Skeletal muscle satellite cell (primary cell): ENCODE measurements around the gene PLD3.

Source experiments
- H3K27me3 ChIP-seq: 2 replicates; pipeline ENCODE4 v1.7.0; 2013; ENCODE audit warnings: low read length; ENCODE audit not compliant: control insufficient read depth, insufficient read depth
- H3K36me3 ChIP-seq: 2 replicates; pipeline ENCODE4 v1.7.0; 2013; ENCODE audit warnings: mild to moderate bottlenecking, control low read depth, low read length; ENCODE audit not compliant: insufficient read depth
- H3K4me1 ChIP-seq: 2 replicates; pipeline ENCODE4 v1.7.0; 2013; ENCODE audit warnings: low read length; ENCODE audit not compliant: control insufficient read depth, insufficient read depth
- H3K4me2 ChIP-seq: 2 replicates; pipeline ENCODE4 v1.7.0; 2013; ENCODE audit warnings: mild to moderate bottlenecking, low read length
- H3K4me3 ChIP-seq: 2 replicates; pipeline ENCODE4 v1.7.0; 2013; ENCODE audit warnings: low read length
- H3K9ac ChIP-seq: 2 replicates; pipeline ENCODE4 v1.7.0; 2013; ENCODE audit warnings: mild to moderate bottlenecking, low read depth, low read length, moderate library complexity
- H3K9me3 ChIP-seq: replicated peaks from 2 replicates; pipeline ENCODE4 v1.7.0; 2013; ENCODE audit warnings: mild to moderate bottlenecking, control low read depth, low read length

PLD3 gene

DNA sequence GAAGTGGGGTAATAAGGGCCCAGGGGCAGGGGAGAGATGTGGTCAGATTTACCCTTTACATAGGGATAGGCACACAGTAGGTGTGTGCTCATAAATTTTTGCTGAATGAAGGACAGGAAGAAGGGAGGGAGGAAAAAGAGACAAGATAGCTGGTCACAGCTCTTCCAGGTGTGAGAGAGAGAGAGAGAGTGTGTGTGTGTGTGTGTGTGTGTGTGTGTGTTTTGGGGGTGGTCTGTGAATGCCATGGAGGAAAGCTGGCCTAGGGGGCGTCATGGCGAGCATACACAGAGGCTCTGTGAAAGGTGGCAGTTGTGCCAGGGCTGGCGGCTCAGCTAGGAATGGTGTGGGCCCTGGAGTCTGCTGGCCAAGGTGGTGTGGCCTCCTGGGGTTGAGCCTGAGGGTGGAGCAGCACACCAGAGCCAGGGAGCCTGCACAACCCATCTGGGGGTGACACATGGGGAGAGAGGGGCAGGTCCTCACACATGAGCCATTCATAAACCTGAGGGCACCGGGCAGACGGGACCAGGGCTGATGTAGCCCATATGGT is 70.6 kb downstream of the PLD3 start:
- Histone ChIP-seq H3K4me3 (no peak overlapping the region), H3K9me3 (no peaks in the 10 kb centered on the region), H3K36me3 (peaks cover 15% of the 10 kb centered on the region), H3K4me1 (peaks cover 35% of the 10 kb centered on the region), H3K4me2 (no peak overlapping the region), H3K27me3 (no peaks in the 10 kb centered on the region), H3K9ac (no peak overlapping the region)

DNA sequence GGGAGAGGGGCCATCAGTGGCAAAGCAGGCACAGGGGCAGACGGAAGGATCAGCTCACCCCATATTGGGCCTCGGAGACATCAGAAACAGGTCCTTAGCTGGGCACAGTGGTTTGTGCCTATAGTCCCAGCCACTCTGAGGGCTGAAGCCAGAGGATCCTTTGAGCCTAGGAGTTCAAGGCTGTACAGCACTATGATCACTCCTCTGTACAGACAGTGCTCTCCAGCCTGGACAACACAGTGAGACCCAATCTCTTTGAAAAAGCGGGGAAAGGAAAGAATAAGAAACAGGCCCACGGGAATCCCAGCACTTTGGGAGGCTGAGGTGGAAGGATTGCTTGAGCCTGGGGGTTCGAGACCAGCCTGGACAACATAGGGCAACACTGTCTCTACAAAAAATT is 71.3 kb downstream of the PLD3 start:
- Histone ChIP-seq H3K36me3 (peaks cover 15% of the 10 kb centered on the region), H3K4me3 (no peak overlapping the region), H3K9me3 (no peaks in the 10 kb centered on the region), H3K27me3 (no peaks in the 10 kb centered on the region), H3K4me2 (no peak overlapping the region), H3K9ac (no peak overlapping the region), H3K4me1 (peaks cover 35% of the 10 kb centered on the region)

DNA sequence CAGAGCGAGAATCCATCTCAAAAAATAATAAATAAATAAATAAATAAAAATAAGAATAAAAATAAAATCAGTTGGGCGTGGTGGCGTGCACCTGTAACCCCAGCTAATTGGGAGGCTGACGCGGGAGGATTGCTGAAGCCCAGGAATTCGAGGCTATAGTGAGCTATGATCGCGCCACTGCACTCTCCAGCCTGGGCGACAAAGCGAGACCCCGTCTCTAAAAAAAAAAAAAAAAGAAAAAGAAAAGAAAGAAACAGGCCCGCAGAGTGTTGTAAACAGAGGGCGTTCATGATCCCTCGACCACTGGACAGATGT is 71.9 kb downstream of the PLD3 start:
- peak overlapping the region; percentile 87 for H3K4me2 ChIP-seq
- no peaks in the 10 kb centered on the region for H3K9me3 ChIP-seq
- no peaks in the 10 kb centered on the region for H3K27me3 ChIP-seq
- peak overlapping the region; percentile 78 for H3K4me3 ChIP-seq
- H3K4me1 ChIP-seq = peaks cover 35% of the 10 kb centered on the region
- H3K36me3 ChIP-seq = peaks cover 15% of the 10 kb centered on the region
- peak overlapping the region; percentile 98 for H3K9ac ChIP-seq

DNA sequence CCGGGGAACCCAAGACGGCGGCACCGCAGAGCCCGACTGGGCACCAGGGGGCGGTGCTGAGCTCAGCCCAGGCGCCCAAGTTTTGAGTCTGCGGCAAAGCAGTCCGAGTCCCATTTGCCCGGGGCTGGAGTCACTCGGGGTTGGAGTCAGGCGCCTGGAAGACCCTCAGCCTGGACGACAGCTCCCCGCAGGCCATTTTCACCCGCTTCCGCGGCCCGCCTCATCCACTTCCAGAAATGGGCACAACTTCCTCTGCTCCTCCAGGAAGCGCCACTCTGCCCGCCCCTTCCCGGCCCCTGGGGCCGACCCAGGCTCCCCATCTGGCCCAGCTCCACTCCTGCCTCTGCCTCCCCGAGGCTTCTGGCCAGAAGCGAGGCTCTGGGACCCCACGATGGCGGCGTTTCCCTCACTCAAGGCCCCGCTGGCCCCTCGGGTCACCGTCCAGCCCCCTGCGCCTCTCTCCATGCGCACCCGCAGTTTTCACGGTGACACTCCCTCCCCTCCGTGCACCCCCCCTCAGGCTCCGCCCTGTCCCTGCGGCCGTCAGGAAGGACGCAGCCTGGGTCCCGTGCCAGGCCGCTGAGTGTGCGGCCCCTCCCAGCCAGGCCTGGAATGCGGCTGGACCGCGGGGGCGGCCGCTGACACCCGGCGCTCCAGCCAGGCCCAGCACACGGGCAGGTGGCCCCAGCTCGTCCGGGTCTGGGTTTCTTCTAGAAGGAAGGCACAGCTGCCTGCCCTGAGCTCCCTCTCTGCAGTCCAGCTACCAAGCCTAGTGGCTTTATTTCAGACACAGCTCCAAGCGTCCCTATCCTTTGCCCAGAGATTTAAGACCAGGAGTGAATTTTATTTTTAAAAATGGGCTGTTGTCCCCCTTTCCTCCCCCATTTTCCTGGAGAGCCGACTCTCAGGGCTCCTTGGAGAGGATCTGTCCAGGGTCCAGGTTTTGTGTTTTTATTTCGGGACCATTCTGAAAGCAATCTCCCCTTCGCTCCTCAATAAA is 72.6 kb downstream of the PLD3 start:
- H3K36me3 ChIP-seq = peaks cover 15% of the 10 kb centered on the region
- H3K4me2 ChIP-seq = peak overlapping the region; percentile 87
- peak overlapping the region; percentile 78 for H3K4me3 ChIP-seq
- no peaks in the 10 kb centered on the region for H3K9me3 ChIP-seq
- peaks cover 35% of the 10 kb centered on the region for H3K4me1 ChIP-seq
- H3K9ac ChIP-seq = peak overlapping the region; percentile 98
- H3K27me3 ChIP-seq = no peaks in the 10 kb centered on the region

DNA sequence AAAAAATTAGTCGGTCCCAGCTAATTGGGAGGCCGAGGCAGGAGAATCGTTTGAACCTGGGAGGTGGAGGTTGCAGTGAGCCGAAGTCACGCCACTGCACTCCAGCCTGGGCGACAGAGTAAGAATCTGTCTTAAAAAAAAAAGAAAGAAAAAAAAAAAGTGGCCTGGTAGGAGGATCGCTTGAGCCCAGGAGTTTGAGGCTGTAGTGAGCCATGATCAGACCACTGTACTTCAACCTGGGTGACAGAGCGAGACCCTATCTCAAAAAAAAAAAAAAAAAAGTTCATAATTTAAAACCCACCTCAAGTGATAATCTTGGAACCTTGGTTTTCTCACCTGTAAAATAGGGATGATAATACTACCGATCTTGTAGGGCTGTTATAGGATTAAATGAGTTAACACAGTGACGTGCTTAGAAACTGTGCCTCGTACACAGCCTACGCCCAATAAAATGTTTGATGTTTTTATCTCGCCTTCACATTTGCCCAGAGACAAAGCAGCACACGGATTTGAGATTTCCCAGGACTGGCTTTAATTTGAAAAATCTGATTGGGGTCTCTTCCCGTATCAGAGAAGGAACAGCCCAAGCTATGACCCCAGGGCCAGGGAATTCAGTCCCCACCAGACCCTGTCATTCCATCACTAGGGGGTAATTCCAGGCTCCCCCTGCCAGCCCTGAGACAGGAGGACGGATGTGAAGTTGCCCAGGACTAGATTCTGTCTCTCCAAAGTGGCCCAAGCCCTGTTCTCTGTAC is 73.7 kb downstream of the PLD3 start:
- H3K4me3 ChIP-seq = peak overlapping the region; percentile 91

DNA sequence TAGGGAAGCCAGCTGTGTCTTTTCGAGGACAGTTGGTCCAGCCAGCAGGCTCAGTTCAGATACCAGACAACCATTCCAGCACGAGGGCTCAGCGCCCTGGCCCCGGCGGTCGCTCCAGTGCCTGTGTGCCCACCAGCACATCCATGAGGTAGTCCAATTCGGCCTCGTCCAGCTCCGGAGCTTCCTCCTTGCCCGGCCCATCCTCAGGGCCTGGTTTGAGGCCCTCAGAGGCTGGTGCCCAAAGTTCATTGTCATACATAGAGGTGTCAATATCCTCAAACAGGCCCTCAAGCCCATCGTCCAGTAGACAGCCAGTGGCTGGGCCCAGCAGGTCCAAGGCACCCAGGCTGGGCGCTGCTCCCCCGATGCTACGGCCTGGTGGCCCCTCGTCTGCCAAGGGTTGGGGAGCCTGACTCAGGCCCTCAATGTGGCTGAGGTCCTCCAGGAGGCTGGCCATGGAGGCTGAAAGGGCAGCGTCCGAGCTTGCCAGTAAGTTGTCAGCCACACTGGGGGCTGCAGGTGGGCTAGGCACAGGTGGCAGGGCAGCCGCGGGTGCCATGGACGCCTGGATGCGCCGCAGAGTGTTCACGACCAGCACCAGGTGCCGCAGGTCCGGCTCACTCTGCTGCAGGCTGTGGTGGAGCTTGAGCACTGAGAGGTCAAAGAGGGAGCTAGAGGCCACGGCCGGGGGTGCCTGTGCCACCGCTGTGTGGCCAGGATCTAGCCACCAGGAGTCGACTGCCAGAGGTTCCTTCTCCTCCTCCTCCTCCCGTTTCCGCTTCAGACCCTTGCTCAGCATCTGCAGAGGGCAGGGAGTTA is 74.5 kb downstream of the PLD3 start:
- Histone ChIP-seq H3K4me1 (peaks cover 27% of the 10 kb centered on the region), H3K9me3 (no peaks in the 10 kb centered on the region), H3K27me3 (no peaks in the 10 kb centered on the region), H3K36me3 (peaks cover 15% of the 10 kb centered on the region), H3K4me3 (peak overlapping the region; percentile 91), H3K4me2 (peak overlapping the region; percentile 87), H3K9ac (peak overlapping the region; percentile 98)

More for the DNA sequence above, 73.7 kb downstream of the PLD3 start:
- Histone ChIP-seq H3K4me1 (peaks cover 30% of the 10 kb centered on the region), H3K36me3 (peaks cover 15% of the 10 kb centered on the region), H3K9ac (peak overlapping the region; percentile 98), H3K9me3 (no peaks in the 10 kb centered on the region), H3K27me3 (no peaks in the 10 kb centered on the region), H3K4me2 (peak overlapping the region; percentile 87)

DNA sequence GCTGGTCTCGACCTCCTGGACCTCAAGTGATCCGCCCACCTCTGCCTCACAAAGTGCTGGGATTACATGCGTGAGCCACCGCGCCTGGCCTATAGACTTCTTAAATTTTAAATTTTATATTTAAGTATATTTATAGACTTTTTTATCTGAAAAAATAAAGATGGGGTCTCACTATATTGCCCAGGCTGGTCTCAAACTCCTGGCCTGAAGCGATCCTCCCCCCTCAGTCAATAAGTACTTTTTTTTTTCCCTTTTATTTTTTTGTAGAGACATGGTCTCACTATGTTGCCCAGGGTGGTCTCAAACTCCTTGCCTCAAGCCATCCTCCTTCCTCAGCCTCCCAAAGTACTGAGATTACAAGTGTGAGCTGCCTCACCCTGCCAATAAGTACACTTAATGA is 75.4 kb downstream of the PLD3 start:
- peak overlapping the region; percentile 98 for H3K9ac ChIP-seq
- H3K4me2 ChIP-seq = peak overlapping the region; percentile 87
- no peaks in the 10 kb centered on the region for H3K9me3 ChIP-seq
- H3K36me3 ChIP-seq = peaks cover 15% of the 10 kb centered on the region
- peaks cover 27% of the 10 kb centered on the region for H3K4me1 ChIP-seq
- no peaks in the 10 kb centered on the region for H3K27me3 ChIP-seq
- peak overlapping the region; percentile 91 for H3K4me3 ChIP-seq

DNA sequence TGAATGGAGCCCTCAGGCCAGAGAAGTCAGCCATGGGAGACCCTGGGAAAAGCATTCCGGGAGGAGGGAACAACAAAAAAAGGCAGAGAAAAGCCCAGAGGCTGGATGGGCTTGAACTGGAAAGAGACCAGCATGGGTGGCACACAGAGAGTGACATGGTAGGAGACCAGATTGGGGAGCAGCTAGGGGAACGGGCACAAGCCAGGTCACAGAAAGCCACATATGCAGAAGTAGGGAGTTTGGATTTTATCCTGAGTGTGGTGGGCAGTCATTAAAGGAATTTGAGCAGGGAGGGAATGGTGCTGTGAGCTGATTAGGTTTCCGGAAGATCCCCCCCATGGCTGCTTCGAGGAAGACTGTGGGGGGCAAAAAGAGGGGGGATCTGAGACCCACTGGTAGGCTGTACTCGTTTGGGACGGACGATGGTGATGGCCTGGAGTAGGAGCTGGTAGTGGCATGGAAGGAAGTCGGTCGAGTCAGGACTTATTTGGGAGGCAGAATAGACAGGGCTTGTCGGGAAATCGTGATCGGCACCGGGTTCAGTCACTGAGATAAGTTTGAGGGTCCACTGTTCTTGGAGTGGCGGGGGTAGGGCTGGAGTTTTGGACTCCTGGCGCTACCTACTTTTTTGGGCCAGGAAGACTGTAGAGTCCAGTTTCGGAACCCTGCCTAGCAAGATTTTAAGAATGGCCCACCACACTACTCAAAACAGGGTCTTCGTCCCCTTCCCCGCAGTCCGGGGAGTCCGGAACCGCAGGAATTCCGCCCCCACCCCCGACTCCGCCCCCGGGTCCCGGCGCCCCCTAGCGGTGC is 76.3 kb downstream of the PLD3 start:
- H3K9ac ChIP-seq = peak overlapping the region; percentile 98
- peak overlapping the region; percentile 87 for H3K4me2 ChIP-seq
- H3K36me3 ChIP-seq = peaks cover 15% of the 10 kb centered on the region
- H3K9me3 ChIP-seq = no peaks in the 10 kb centered on the region
- H3K4me3 ChIP-seq = peak overlapping the region; percentile 91
- H3K27me3 ChIP-seq = no peaks in the 10 kb centered on the region
- peaks cover 27% of the 10 kb centered on the region for H3K4me1 ChIP-seq

DNA sequence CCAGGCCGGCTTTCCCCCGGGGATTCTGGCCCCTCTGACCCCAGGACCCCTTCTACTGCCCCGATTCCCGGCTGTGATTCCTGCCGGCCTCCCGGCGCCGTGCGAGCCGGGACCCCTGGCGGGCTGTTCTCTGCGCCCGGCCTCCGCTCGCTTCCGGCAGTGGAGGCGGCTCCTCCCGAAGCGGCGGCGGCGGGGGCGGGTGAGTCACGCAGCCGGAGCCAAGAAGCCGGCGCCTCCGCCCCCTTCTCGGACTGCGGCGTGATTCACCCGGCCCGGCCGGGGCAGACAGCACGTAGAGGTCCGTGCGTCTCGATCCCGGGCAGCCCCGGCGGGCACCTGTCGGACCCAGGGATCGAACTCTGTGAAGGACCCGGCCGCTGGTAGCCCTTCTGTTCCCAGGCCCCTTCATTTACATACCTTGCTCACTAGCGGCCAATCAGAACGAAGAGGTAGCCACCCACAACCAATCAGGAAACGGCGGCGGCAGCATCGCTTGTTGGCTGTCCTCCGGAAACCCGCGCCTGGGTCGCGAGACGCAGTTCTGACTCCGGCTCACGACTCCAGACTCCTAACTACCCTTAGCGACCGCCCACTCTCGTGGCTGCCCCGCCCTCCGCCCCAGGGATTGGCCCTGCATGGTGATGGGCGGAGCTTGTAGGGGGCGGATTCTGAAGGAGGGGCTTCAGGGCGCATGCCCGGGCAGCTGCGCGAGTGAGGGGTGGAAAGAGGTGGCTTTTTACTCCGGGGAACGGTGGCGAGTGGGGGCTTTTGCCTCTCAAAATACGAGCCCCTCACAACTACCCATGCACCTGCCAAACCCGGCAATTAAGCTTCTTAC is 77.2 kb downstream of the PLD3 start, which contains the start of gene SERTAD1:
Gene SERTAD1, minus strand, starts transcription at position 543 of the 838 bp plus-strand sequence. CDS start 2,446 bp downstream, outside the sequence.
- H3K4me2 ChIP-seq = peak within 1 kb of the TSS; percentile 87
- H3K9me3 ChIP-seq = no peaks in the 10 kb centered on the region
- no peaks in the 10 kb centered on the region for H3K27me3 ChIP-seq
- H3K4me1 ChIP-seq = peaks cover 27% of the 10 kb centered on the region
- H3K36me3 ChIP-seq = peaks cover 15% of the 10 kb centered on the region
- H3K9ac ChIP-seq = peak within 1 kb of the TSS; percentile 98
- H3K4me3 ChIP-seq = peak within 1 kb of the TSS; percentile 91
